Measurements from ENCODE around the gene TEX52.

DNA sequence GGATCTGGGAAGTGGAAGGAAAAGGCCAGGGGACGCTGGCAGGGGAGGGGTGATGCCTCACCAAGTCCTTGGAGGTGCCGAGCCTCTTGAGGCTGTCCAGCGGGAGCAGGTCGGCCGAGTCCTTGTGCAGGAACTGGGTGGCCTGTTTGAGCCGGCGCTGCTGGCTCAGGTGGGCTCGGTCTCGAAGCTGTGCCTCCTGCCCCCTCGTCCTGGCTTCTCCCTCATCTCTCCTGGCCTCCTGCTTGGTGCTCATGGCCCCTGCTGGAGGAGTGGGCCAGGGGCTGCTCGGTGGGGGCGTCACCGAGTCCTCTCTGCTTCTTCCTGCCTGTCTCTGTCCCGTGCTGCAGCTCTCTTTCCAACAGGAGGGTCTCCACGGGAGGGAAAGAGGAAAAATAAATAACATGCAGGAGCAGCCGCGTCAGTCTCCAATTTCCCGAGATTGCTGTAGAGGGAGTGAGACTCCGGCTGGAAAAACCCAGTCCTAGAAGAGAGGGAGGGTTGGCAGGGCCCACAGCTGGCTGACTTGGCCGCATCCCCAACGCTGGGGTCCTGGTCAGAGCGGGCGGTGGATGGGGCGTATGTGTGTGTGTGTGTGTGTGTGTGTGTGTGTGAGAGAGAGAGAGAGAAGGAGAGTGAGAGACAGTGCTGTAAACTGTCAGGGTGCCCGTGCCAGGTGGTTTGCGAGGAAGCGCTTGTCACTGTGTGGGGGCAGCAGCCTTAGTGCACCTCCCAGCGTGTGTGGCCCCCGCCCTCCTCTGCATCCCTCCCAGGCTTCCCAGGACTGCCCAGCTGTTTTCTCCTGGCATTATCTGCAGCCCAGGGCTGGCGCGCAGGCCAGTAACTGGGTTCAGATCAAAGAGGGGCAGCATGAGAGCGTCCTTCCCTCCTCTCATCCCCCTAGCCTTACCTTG is 22.0 kb downstream of the TEX52 start, which contains the start of gene NRIP2:
- TF ChIP-seq, protein P1, sequence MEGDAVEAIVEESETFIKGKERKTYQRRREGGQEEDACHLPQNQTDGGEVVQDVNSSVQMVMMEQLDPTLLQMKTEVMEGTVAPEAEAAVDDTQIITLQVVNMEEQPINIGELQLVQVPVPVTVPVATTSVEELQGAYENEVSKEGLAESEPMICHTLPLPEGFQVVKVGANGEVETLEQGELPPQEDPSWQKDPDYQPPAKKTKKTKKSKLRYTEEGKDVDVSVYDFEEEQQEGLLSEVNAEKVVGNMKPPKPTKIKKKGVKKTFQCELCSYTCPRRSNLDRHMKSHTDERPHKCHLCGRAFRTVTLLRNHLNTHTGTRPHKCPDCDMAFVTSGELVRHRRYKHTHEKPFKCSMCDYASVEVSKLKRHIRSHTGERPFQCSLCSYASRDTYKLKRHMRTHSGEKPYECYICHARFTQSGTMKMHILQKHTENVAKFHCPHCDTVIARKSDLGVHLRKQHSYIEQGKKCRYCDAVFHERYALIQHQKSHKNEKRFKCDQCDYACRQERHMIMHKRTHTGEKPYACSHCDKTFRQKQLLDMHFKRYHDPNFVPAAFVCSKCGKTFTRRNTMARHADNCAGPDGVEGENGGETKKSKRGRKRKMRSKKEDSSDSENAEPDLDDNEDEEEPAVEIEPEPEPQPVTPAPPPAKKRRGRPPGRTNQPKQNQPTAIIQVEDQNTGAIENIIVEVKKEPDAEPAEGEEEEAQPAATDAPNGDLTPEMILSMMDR (IDR thresholded peaks at IDR 0.05): no peak
- no peak for TF ChIP-seq EP300 (IDR thresholded peaks at IDR 0.05; ENCODE audit: low read depth)
